ENCODE results near the gene PLXNA4.

The PLXNA4 gene

DNA sequence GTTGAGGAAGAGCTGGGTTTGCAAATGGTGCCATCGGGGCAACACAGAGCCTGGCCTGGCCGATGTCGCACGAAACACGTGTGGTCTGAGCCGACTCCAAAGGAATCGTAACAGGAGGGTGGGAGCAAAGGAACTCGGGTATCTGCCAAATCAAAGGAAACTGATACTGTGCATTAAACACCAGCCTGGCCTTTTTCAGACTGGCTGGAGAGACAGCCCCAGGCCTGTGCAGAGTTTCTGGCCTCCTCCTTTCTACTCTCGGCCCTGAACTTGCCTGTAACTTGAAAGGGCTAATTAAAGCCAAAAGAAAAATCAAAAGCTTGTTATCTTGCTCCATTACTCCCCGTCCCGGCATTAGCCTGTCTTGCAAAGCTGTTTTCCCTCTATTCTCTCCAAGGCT, 71.4 kb downstream of the PLXNA4 start:
- no peaks in the 10 kb centered on the region for H3K27me3 ChIP-seq
- H3K4me1 ChIP-seq, result peaks cover 37% of the 10 kb centered on the region
- H3K36me3 ChIP-seq, result peaks cover 26% of the 10 kb centered on the region
- TF ChIP-seq, protein P1, sequence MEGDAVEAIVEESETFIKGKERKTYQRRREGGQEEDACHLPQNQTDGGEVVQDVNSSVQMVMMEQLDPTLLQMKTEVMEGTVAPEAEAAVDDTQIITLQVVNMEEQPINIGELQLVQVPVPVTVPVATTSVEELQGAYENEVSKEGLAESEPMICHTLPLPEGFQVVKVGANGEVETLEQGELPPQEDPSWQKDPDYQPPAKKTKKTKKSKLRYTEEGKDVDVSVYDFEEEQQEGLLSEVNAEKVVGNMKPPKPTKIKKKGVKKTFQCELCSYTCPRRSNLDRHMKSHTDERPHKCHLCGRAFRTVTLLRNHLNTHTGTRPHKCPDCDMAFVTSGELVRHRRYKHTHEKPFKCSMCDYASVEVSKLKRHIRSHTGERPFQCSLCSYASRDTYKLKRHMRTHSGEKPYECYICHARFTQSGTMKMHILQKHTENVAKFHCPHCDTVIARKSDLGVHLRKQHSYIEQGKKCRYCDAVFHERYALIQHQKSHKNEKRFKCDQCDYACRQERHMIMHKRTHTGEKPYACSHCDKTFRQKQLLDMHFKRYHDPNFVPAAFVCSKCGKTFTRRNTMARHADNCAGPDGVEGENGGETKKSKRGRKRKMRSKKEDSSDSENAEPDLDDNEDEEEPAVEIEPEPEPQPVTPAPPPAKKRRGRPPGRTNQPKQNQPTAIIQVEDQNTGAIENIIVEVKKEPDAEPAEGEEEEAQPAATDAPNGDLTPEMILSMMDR (IDR thresholded peaks at IDR 0.05; ENCODE audit: low read depth, low read length), result no peak
- peak; percentile 40 for DNase-seq
- H3K9me3 ChIP-seq, result no peaks in the 10 kb centered on the region
- H3K4me3 ChIP-seq (ENCODE audit: low read depth, low read length), result no peak overlapping the region

DNA sequence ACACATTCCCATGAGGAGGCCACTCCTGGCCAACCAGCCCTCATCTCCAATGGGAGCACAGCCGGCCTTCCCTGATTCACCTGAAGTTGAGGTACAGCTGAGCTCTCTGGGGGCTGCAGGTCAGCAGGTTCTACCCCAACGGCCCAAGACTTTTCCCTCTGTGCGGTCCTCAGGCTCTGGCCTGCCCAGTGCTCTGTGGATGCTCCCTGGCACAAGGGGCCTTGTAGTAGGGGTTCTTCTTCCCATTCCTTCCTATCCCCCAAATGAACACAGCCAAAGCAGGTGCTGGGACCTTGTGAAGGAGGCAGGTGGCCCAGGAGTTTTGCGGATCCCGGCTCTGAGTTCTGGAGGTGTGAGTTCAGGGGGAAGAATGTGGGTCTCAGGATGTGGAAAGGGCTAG, 72.2 kb downstream of the PLXNA4 start:
- DNase-seq, result no peak
- Histone ChIP-seq H3K36me3 (peaks cover 26% of the 10 kb centered on the region), H3K4me1 (peaks cover 37% of the 10 kb centered on the region), H3K9me3 (no peaks in the 10 kb centered on the region), H3K27me3 (no peaks in the 10 kb centered on the region), H3K4me3 (ENCODE audit: low read depth, low read length) (no peak overlapping the region)
- TF ChIP-seq, protein P1 (IDR thresholded peaks at IDR 0.05; ENCODE audit: low read depth, low read length), result no peak

DNA sequence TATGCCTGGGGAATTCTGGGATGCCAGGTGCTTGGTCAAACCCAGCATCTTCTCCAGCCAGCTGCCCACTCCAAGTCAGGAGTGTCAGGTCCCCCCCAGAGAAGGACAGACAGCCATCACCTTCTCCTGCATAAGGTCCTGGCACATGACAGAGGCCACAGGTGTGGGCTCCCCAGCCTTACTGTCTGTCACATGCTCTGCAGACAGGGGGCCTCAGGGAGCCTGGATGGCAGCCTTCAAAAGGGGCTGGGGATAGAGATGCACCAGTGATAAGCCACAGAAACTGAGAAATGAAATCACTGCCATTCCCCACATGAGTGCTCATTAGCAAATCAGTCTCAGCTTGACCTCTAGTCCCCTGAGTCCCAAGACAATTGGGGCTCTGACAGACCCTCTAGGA, 72.9 kb downstream of the PLXNA4 start:
- no peaks in the 10 kb centered on the region for H3K27me3 ChIP-seq
- H3K4me1 ChIP-seq, result peaks cover 44% of the 10 kb centered on the region

DNA sequence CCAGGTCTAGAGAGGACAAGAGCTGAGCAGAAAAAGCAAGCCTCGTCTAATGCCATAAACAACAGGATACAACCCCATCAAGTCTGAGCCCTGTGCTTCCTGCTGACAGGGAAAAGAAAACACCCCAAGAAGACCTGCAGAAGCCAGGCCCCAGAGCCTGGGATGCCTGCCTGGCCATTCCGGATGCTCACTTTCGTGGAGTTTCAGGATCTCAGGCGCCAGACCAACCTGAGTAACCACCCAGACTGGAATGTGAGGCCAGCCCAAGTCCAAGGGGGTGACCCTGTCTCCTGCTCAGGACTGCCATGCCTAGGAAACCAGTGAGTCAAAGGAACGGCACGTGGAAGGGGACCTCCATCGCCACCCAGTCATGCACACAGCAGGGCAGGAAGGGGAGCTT, 74.3 kb downstream of the PLXNA4 start:
- Histone ChIP-seq H3K9me3 (no peaks in the 10 kb centered on the region), H3K4me3 (ENCODE audit: low read depth, low read length) (no peak overlapping the region), H3K36me3 (peaks cover 11% of the 10 kb centered on the region), H3K4me1 (peaks cover 58% of the 10 kb centered on the region), H3K27me3 (no peaks in the 10 kb centered on the region)
- no peak for DNase-seq
- TF ChIP-seq, protein P1 (IDR thresholded peaks at IDR 0.05; ENCODE audit: low read depth, low read length), result no peak

More for the DNA sequence above, 72.9 kb downstream of the PLXNA4 start:
- TF ChIP-seq, protein P1 (IDR thresholded peaks at IDR 0.05; ENCODE audit: low read depth, low read length), result peak; percentile 34
- no peak for DNase-seq
- H3K36me3 ChIP-seq, result peaks cover 26% of the 10 kb centered on the region
- no peaks in the 10 kb centered on the region for H3K9me3 ChIP-seq
- H3K4me3 ChIP-seq (ENCODE audit: low read depth, low read length), result no peak overlapping the region

DNA sequence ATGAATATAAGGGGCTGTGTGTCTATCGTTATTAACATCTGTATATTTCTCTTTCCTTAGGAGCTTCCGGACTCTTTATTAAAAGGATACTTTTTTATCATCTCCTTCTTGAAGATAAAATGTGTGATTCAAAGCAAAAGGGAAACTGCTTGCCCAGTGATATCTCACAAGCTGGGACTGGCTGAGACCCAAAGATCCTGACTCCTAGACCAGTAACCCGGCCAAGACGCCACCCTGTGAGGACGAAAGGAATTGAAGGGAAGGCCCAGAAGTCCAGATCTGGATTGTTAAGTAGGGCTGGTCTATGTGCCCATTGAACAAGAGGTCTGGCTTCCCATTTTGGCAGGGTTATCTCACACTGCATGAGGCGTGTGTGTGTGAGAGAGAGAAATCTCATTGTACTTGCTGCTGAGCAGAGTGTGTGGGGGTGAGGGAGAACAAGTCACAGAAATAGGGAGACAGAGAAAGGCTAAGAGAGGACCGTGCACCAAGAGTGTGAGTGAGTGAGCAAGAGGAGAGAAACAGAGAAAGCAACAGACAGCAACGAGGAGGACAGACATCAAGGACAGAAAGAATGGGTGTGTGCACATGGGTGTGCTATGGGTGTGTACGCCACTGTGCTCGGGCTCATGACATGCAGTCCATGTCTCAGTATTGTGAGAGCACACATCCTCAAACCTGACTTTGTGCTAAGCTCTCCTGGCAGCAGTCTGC, 75.4 kb downstream of the PLXNA4 start:
- TF ChIP-seq, protein P1 (IDR thresholded peaks at IDR 0.05; ENCODE audit: low read depth, low read length), result peak; percentile 56
- no peaks in the 10 kb centered on the region for H3K27me3 ChIP-seq
- H3K4me1 ChIP-seq, result peaks cover 62% of the 10 kb centered on the region
- DNase-seq, result peak; percentile 62
- peaks cover 8% of the 10 kb centered on the region for H3K36me3 ChIP-seq
- H3K4me3 ChIP-seq (ENCODE audit: low read depth, low read length), result no peak overlapping the region
- H3K9me3 ChIP-seq, result no peaks in the 10 kb centered on the region

DNA sequence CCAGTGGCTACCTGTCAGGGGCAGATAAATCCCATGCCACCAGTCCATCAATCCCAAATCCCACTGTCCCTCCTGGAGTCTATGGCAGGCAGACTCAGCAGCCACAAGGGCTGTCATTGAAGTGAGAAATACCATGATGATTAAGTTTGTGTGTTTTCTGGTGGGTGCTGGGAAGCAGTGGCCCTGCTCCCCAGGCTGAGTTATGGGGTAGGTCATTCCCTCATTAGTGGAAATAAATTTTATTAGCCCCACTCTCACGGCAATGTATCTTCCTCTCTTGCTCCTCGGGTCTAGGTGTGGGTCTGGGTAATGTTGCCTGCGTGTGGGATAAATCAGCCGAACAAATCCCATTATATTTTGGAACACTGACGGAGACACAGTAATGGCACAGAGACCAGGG, 76.8 kb downstream of the PLXNA4 start:
- Histone ChIP-seq H3K9me3 (no peaks in the 10 kb centered on the region), H3K36me3 (peaks cover under 1% of the 10 kb centered on the region), H3K4me1 (peaks cover 50% of the 10 kb centered on the region), H3K4me3 (ENCODE audit: low read depth, low read length) (no peak overlapping the region), H3K27me3 (no peaks in the 10 kb centered on the region)
- TF ChIP-seq, protein P1 (IDR thresholded peaks at IDR 0.05; ENCODE audit: low read depth, low read length), result no peak
- DNase-seq, result peak; percentile 25
